Mesodermal cell (in vitro differentiated cells): ENCODE results near the gene NUBPL.
"Not testable (repeated sequence)": the region's sequence is repeated elsewhere in the genome, so short reads cannot be mapped to it uniquely, and the experiment has no call there.

Experiments used
- H3K27ac ChIP-seq: 2 replicates; pipeline ENCODE4 v1.7.0; 2013; ENCODE audit warnings: mild to moderate bottlenecking, low read depth, low read length, moderate library complexity; ENCODE audit not compliant: severe bottlenecking
- H3K36me3 ChIP-seq: 2 replicates; pipeline ENCODE4 v1.7.1; 2013; ENCODE audit warnings: mild to moderate bottlenecking, low read length, moderate library complexity; ENCODE audit not compliant: control insufficient read depth, insufficient read depth
- H3K4me1 ChIP-seq: one replicate; pipeline ENCODE4 v1.7.1; 2013; ENCODE audit warnings: mild to moderate bottlenecking, low read length; ENCODE audit not compliant: insufficient read depth, control insufficient read depth, poor library complexity, severe bottlenecking
- H3K4me3 ChIP-seq: 2 replicates; pipeline ENCODE4 v1.7.0; 2013; ENCODE audit warnings: low read length, control low read depth, mild to moderate bottlenecking; ENCODE audit not compliant: insufficient read depth, poor library complexity, severe bottlenecking; ENCODE audit errors: extremely low read depth
- H3K9me3 ChIP-seq: 2 replicates; pipeline ENCODE4 v1.7.1; 2013; ENCODE audit warnings: mild to moderate bottlenecking, low read length, moderate library complexity; ENCODE audit not compliant: control insufficient read depth
- WGBS, 2 experiments: methylation state at CpG; one replicate each; pipeline ENCODE4 v1.1.5; 2013; ENCODE audit warnings: missing lambda C conversion rate in 2 of 2; ENCODE audit not compliant: insufficient coverage in 2 of 2; 5-methylcytosine and 5-hydroxymethylcytosine counted together

The NUBPL gene

DNA sequence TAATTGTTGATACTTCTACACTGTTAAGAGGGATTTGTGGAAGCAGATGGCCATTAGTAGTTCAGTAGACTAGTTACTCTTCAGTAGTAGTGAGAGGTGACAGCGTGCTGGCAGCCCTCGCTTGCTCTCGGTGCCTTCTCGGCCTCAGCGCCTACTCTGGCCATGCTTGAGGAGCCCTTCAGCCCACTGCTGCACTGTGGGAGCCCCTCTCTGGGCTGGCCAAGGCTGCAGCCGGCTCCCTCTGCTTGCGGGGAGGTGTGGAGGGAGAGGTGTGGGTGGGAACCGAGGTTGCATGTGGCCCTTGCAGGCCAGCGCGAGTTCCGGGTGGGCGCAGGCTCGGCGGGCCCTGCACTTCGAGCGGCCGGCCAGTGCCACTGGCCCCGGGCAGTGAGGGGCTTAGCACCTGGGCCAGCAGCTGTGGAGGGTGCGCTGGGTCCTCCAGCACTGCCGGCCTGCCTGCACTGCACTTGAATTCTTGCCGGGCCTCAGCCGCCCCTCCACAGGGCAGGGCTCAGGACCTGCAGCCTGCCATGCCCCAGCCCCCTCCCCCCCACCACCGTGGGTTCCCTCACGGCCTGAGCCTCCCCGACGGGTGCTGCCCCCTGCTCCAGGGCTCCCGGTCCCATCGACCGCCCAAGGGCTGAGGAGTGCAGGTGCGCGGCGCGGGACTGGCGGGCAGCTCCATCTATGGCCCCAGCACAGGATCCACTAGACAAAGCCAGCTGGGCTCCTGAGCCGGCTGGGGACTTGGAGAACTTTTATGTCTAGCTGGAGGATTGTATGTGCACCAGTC, 139.3 kb downstream of the NUBPL start:
- H3K9me3 ChIP-seq: peaks cover 14% of the 10 kb centered on the region
- no peak overlapping the region for H3K27ac ChIP-seq
- H3K4me3 ChIP-seq: no peak overlapping the region
- WGBS, 2 experiments: 94 to 95% methylated on average over 15 to 27 of the region's 35 CpGs
- no peaks in the 10 kb centered on the region for H3K4me1 ChIP-seq
- no peaks in the 10 kb centered on the region for H3K36me3 ChIP-seq

- peaks cover 14% of the 10 kb centered on the region for H3K9me3 ChIP-seq
- no peak overlapping the region for H3K4me3 ChIP-seq
- no peaks in the 10 kb centered on the region for H3K4me1 ChIP-seq
- no peak overlapping the region for H3K27ac ChIP-seq
- H3K36me3 ChIP-seq: peaks cover 5% of the 10 kb centered on the region
- 80% methylated on average over 1 of the region's 2 CpGs; no CpG with 5 or more reads in 1 of the 2 experiments for WGBS, 2 experiments
These were observed 140.9 kb downstream of the NUBPL start for GRCh38 chr14:31702130-31702529.

GRCh38 chr14:31703056-31703455, 141.9 kb downstream of the NUBPL start:
- 73 to 88% methylated on average over 2 of the region's 2 CpGs for WGBS, 2 experiments
- Histone ChIP-seq H3K4me3 (no peak overlapping the region), H3K4me1 (no peaks in the 10 kb centered on the region), H3K9me3 (peaks cover 14% of the 10 kb centered on the region), H3K36me3 (peaks cover 5% of the 10 kb centered on the region), H3K27ac (no peak overlapping the region)

GRCh38 chr14:31705731-31706130, 144.5 kb downstream of the NUBPL start:
- no peak overlapping the region for H3K27ac ChIP-seq
- no peak overlapping the region for H3K4me3 ChIP-seq
- WGBS, 2 experiments: 85 to 87% methylated on average over 8 to 13 of the region's 14 CpGs
- peaks cover 9% of the 10 kb centered on the region for H3K9me3 ChIP-seq
- H3K4me1 ChIP-seq: no peaks in the 10 kb centered on the region
- H3K36me3 ChIP-seq: peaks cover 5% of the 10 kb centered on the region

GRCh38 chr14:31708661-31709060, 147.5 kb downstream of the NUBPL start:
- H3K9me3 ChIP-seq, H3K4me3 ChIP-seq, H3K36me3 ChIP-seq, H3K27ac ChIP-seq, H3K4me1 ChIP-seq: not testable (repeated sequence)
- WGBS, 2 experiments: 98 to 99% methylated on average over 5 to 6 of the region's 7 CpGs

DNA sequence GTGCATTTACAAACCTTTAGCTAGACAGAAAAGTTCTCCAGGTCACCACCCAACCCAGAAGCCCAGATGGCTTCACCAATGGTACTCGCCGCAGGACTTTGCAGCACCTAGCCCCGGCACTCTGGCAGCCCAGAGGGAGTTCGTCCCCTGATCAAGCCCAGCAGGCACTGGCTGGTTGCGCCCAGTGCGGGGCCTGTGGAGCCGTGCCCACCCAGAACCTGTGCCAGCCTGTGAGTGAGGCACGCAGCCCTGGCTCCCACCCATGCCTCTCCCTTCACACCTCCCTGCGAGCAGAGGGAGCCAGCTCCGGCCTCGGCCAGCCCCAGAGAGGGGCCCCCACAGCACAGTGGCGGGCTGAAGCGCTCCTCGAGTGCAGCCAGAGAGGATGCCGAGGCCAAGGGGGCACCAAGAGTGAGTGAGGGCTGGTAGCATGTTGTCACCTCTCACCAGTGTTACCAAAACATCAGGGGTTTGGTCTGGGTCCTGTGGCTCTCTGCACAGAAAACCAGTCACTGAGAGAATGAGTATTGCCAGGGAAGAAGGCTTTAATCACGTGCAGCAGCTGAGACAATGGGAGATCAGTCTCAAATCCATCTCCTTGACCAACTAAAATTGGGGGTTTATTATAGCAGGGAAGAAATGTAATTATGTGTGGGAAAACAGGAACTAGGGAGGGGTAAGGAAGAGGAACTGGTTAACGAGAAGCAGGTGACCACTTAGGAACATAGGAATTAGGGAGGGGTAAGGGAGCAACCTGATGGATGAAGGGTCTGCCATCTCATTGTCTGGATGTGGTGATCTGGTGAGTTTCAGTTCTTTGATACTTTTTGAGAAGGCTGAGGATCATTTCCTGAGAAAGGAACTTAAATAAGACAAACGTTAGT, 151.3 kb downstream of the NUBPL start:
- 87 to 91% methylated on average over 10 of the region's 18 CpGs for WGBS, 2 experiments
- H3K4me1 ChIP-seq: no peaks in the 10 kb centered on the region
- no peak overlapping the region for H3K27ac ChIP-seq
- H3K36me3 ChIP-seq: no peaks in the 10 kb centered on the region
- no peaks in the 10 kb centered on the region for H3K9me3 ChIP-seq
- no peak overlapping the region for H3K4me3 ChIP-seq

- Histone ChIP-seq H3K4me1 (no peaks in the 10 kb centered on the region), H3K9me3 (no peaks in the 10 kb centered on the region), H3K27ac (no peak overlapping the region), H3K36me3 (no peaks in the 10 kb centered on the region), H3K4me3 (no peak overlapping the region)
These were observed 155.0 kb downstream of the NUBPL start for GRCh38 chr14:31716208-31716607.

GRCh38 chr14:31717294-31718085, 156.3 kb downstream of the NUBPL start:
- WGBS, 2 experiments: no CpG with 5 or more reads among the region's 3 CpGs
- Histone ChIP-seq H3K36me3 (no peaks in the 10 kb centered on the region), H3K4me3 (no peak overlapping the region), H3K4me1 (no peaks in the 10 kb centered on the region), H3K27ac (no peak overlapping the region), H3K9me3 (no peaks in the 10 kb centered on the region)

- Histone ChIP-seq H3K4me3 (no peak overlapping the region), H3K4me1 (no peaks in the 10 kb centered on the region), H3K27ac (no peak overlapping the region), H3K9me3 (no peaks in the 10 kb centered on the region), H3K36me3 (no peaks in the 10 kb centered on the region)
- WGBS, 2 experiments: 83 to 92% methylated on average over 2 of the region's 3 CpGs
These were observed 157.4 kb downstream of the NUBPL start for GRCh38 chr14:31718585-31718984.

DNA sequence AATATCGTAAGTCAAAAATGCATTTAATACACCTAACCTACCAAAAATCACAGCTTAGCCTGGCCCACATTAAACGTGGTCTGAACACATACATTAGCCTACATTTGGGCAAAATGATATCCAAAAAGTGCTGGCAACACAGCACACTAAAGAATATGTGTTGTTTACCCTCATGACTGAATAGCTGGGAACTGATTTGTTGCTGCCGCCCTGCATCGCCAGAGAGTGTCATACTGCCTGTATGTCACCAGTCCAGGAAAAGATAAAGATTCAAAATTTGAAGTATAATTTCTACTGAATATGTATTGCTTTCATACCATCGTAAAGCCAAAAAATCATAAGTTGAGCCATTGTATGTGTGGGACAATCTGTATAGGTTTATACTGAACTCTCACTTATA, 157.8 kb downstream of the NUBPL start:
- WGBS, 2 experiments: 100% methylated on average over 1 of the region's 5 CpGs

More for the DNA sequence above, 157.8 kb downstream of the NUBPL start:
- Histone ChIP-seq H3K4me3 (no peak overlapping the region), H3K9me3 (no peaks in the 10 kb centered on the region), H3K4me1 (no peaks in the 10 kb centered on the region), H3K36me3 (no peaks in the 10 kb centered on the region), H3K27ac (no peak overlapping the region)
